ENCODE results near the gene TMEM45B.

- TF ChIP-seq CTCF (IDR thresholded peaks at IDR 0.05; ENCODE audit: low read depth, low read length) (no peak), EZH2phosphoT487 (IDR thresholded peaks at IDR 0.05; ENCODE audit: low read depth) (no peak)
Observed at GRCh38 chr11:129779342-129779741, 36.3 kb upstream of the TMEM45B start.

Data from OCI-LY3 (cell line).